ENCODE results near the gene PRRX2.

PRRX2 gene

GRCh38 chr9:129732946-129733631, 67.6 kb downstream of the PRRX2 start:
- H2BK120ac ChIP-seq (ENCODE audit: low read depth, low read length) = no peak overlapping the region
- no peak overlapping the region for H2AK5ac ChIP-seq (ENCODE audit: low read length)
- no peak overlapping the region for H2BK15ac ChIP-seq (replicated peaks; ENCODE audit: low read depth)
- no peaks in the 10 kb centered on the region for H3K4me1 ChIP-seq (ENCODE audit: control insufficient read depth, low read depth, low read length)
- no peak overlapping the region for H3K4me2 ChIP-seq (ENCODE audit: low read length)
- no peak overlapping the region for H3K23ac ChIP-seq (ENCODE audit: low read length)
- H4K8ac ChIP-seq (ENCODE audit: low read depth, low read length) = no peak overlapping the region
- H2BK5ac ChIP-seq (ENCODE audit: low read length) = no peak overlapping the region
- no CpG with 5 or more reads among the region's 23 CpGs for WGBS (ENCODE audit: extremely low coverage, insufficient coverage, low lambda C conversion rate)
- H3K36me3 ChIP-seq (ENCODE audit: control insufficient read depth, insufficient read depth, low read length) = no peaks in the 10 kb centered on the region
- H3K27ac ChIP-seq (ENCODE audit: low read depth, low read length) = no peak overlapping the region
- no peak for DNase-seq
- no peak overlapping the region for H3K18ac ChIP-seq (ENCODE audit: low read length)
- no peak overlapping the region for H3K9ac ChIP-seq (ENCODE audit: low read length)
- no peaks in the 10 kb centered on the region for H3K79me2 ChIP-seq (ENCODE audit: control insufficient read depth, insufficient read depth, low read length)
- H3K56ac ChIP-seq (ENCODE audit: low read length) = no peak overlapping the region
- H4K5ac ChIP-seq (ENCODE audit: low read length) = no peak overlapping the region
- no peaks in the 10 kb centered on the region for H3K79me1 ChIP-seq (ENCODE audit: low read length)
- no peak overlapping the region for H3K4me3 ChIP-seq (ENCODE audit: low read length)
- H3K4ac ChIP-seq (ENCODE audit: low read depth, low read length) = no peak overlapping the region
- no peaks in the 10 kb centered on the region for H3K27me3 ChIP-seq (ENCODE audit: insufficient read depth, low read length, poor library complexity)

- Histone ChIP-seq H2AK5ac (ENCODE audit: low read length) (no peak overlapping the region), H3K4me2 (ENCODE audit: low read length) (no peak overlapping the region), H3K4ac (ENCODE audit: low read depth, low read length) (no peak overlapping the region), H3K79me2 (ENCODE audit: control insufficient read depth, insufficient read depth, low read length) (no peaks in the 10 kb centered on the region), H3K27me3 (ENCODE audit: insufficient read depth, low read length, poor library complexity) (no peaks in the 10 kb centered on the region), H3K56ac (ENCODE audit: low read length) (no peak overlapping the region), H2BK15ac (replicated peaks; ENCODE audit: low read depth) (no peak overlapping the region), H3K36me3 (ENCODE audit: control insufficient read depth, insufficient read depth, low read length) (no peaks in the 10 kb centered on the region), H2BK5ac (ENCODE audit: low read length) (no peak overlapping the region), H3K79me1 (ENCODE audit: low read length) (no peaks in the 10 kb centered on the region), H3K9ac (ENCODE audit: low read length) (no peak overlapping the region), H3K4me3 (ENCODE audit: low read length) (no peak overlapping the region), H4K8ac (ENCODE audit: low read depth, low read length) (no peak overlapping the region), H3K27ac (ENCODE audit: low read depth, low read length) (no peak overlapping the region), H3K4me1 (ENCODE audit: control insufficient read depth, low read depth, low read length) (no peaks in the 10 kb centered on the region), H3K23ac (ENCODE audit: low read length) (no peak overlapping the region), H3K18ac (ENCODE audit: low read length) (no peak overlapping the region), H4K5ac (ENCODE audit: low read length) (no peak overlapping the region), H2BK120ac (ENCODE audit: low read depth, low read length) (no peak overlapping the region)
- no CpG with 5 or more reads among the region's 2 CpGs for WGBS (ENCODE audit: extremely low coverage, insufficient coverage, low lambda C conversion rate)
- DNase-seq = no peak
Observed at GRCh38 chr9:129733632-129733953, 68.1 kb downstream of the PRRX2 start.

DNA sequence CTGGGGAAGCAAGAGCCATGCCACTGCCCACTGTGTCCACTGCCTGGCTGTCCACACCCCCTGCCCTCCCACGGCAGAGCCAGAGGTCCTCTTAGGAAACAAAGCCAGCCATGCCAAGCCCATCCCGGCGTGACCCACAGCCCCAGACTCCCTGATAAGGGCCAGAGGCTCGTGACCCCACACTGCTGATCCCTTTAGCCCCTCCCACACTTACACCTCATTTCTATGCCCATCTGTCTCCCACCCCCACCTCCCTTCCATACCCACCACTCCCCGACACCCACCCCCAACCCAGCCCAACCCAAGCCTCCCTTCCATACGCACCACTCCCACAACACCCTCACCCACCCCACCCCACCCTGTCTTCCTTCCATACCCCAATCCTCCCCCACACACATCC, 70.1 kb downstream of the PRRX2 start:
- H3K4me1 ChIP-seq (ENCODE audit: control insufficient read depth, low read depth, low read length) = no peaks in the 10 kb centered on the region
- H3K79me2 ChIP-seq (ENCODE audit: control insufficient read depth, insufficient read depth, low read length) = no peaks in the 10 kb centered on the region
- no peak overlapping the region for H3K23ac ChIP-seq (ENCODE audit: low read length)
- H3K56ac ChIP-seq (ENCODE audit: low read length) = peak overlapping the region; percentile 3
- no peak overlapping the region for H3K18ac ChIP-seq (ENCODE audit: low read length)
- no peak overlapping the region for H3K4me2 ChIP-seq (ENCODE audit: low read length)
- no peak overlapping the region for H2BK120ac ChIP-seq (ENCODE audit: low read depth, low read length)
- no peak overlapping the region for H4K8ac ChIP-seq (ENCODE audit: low read depth, low read length)
- H4K5ac ChIP-seq (ENCODE audit: low read length) = no peak overlapping the region
- DNase-seq = no peak
- no peak overlapping the region for H3K4me3 ChIP-seq (ENCODE audit: low read length)
- no peak overlapping the region for H3K4ac ChIP-seq (ENCODE audit: low read depth, low read length)
- WGBS (ENCODE audit: extremely low coverage, insufficient coverage, low lambda C conversion rate) = no CpG with 5 or more reads among the region's 6 CpGs
- no peaks in the 10 kb centered on the region for H3K79me1 ChIP-seq (ENCODE audit: low read length)
- no peak overlapping the region for H2AK5ac ChIP-seq (ENCODE audit: low read length)
- H3K27ac ChIP-seq (ENCODE audit: low read depth, low read length) = no peak overlapping the region
- no peaks in the 10 kb centered on the region for H3K27me3 ChIP-seq (ENCODE audit: insufficient read depth, low read length, poor library complexity)
- no peak overlapping the region for H2BK5ac ChIP-seq (ENCODE audit: low read length)
- no peak overlapping the region for H3K9ac ChIP-seq (ENCODE audit: low read length)
- no peaks in the 10 kb centered on the region for H3K36me3 ChIP-seq (ENCODE audit: control insufficient read depth, insufficient read depth, low read length)
- no peak overlapping the region for H2BK15ac ChIP-seq (replicated peaks; ENCODE audit: low read depth)

- H3K36me3 ChIP-seq (ENCODE audit: control insufficient read depth, insufficient read depth, low read length) = no peaks in the 10 kb centered on the region
- H3K23ac ChIP-seq (ENCODE audit: low read length) = no peak overlapping the region
- H3K4ac ChIP-seq (ENCODE audit: low read depth, low read length) = no peak overlapping the region
- no peak for DNase-seq
- no peaks in the 10 kb centered on the region for H3K79me2 ChIP-seq (ENCODE audit: control insufficient read depth, insufficient read depth, low read length)
- no peaks in the 10 kb centered on the region for H3K79me1 ChIP-seq (ENCODE audit: low read length)
- H3K4me3 ChIP-seq (ENCODE audit: low read length) = no peak overlapping the region
- no peak overlapping the region for H2BK5ac ChIP-seq (ENCODE audit: low read length)
- H3K4me2 ChIP-seq (ENCODE audit: low read length) = no peak overlapping the region
- no peak overlapping the region for H3K18ac ChIP-seq (ENCODE audit: low read length)
- H2BK120ac ChIP-seq (ENCODE audit: low read depth, low read length) = no peak overlapping the region
- H3K27ac ChIP-seq (ENCODE audit: low read depth, low read length) = no peak overlapping the region
- no peak overlapping the region for H2BK15ac ChIP-seq (replicated peaks; ENCODE audit: low read depth)
- H4K8ac ChIP-seq (ENCODE audit: low read depth, low read length) = no peak overlapping the region
- no CpG with 5 or more reads among the region's 20 CpGs for WGBS (ENCODE audit: extremely low coverage, insufficient coverage, low lambda C conversion rate)
- no peaks in the 10 kb centered on the region for H3K27me3 ChIP-seq (ENCODE audit: insufficient read depth, low read length, poor library complexity)
- no peak overlapping the region for H3K9ac ChIP-seq (ENCODE audit: low read length)
- no peaks in the 10 kb centered on the region for H3K4me1 ChIP-seq (ENCODE audit: control insufficient read depth, low read depth, low read length)
- no peak overlapping the region for H3K56ac ChIP-seq (ENCODE audit: low read length)
- H2AK5ac ChIP-seq (ENCODE audit: low read length) = no peak overlapping the region
- H4K5ac ChIP-seq (ENCODE audit: low read length) = no peak overlapping the region
Observed at GRCh38 chr9:129736334-129736733, 70.9 kb downstream of the PRRX2 start.

DNA sequence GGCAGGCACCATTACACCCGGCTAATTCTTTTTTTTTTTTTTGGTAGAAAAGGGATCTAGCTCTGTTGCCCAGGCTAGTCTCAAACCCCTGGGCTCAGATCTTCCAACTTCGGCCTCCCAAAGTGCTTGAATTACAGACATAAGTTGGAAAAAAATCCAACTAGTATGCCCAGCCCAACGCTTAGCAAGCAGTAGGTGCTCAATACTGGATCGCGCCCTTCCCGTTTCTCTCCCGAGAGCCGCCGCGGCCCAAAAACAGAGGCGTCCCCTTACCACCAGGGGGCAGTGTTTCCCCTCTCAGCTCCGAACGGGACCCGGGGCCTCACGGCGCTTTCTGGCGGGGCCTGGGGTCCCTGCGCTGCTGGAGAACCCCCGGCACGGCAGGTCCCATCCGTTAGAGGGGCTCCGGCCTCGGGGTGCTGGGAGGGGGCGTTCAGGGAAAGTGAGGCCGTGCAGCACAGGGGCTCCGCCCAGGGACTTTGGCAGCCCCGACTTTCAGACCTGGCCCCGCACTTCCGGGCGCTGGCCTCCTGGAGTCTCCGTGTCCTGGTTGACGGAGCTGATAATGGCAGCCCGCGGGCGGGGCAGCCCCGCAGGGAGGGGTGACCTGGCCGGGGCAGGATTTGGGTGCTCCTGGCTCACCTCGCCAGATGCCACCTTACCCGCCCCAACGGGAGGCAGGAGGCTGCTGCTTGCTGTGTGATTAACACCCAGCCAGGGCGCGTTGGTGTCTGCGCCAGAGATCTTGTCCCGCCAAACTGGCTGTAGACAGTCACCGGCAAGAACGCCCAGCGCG, 72.2 kb downstream of the PRRX2 start:
- Histone ChIP-seq H3K27me3 (ENCODE audit: insufficient read depth, low read length, poor library complexity) (no peaks in the 10 kb centered on the region), H3K79me2 (ENCODE audit: control insufficient read depth, insufficient read depth, low read length) (no peaks in the 10 kb centered on the region), H3K4me2 (ENCODE audit: low read length) (peak overlapping the region; percentile 91), H3K27ac (ENCODE audit: low read depth, low read length) (no peak overlapping the region), H3K79me1 (ENCODE audit: low read length) (no peaks in the 10 kb centered on the region), H4K5ac (ENCODE audit: low read length) (no peak overlapping the region), H3K4me3 (ENCODE audit: low read length) (peak overlapping the region; percentile 44), H2BK15ac (replicated peaks; ENCODE audit: low read depth) (no peak overlapping the region), H2BK120ac (ENCODE audit: low read depth, low read length) (no peak overlapping the region), H3K18ac (ENCODE audit: low read length) (peak overlapping the region; percentile 89), H2AK5ac (ENCODE audit: low read length) (no peak overlapping the region), H2BK5ac (ENCODE audit: low read length) (no peak overlapping the region), H3K4me1 (ENCODE audit: control insufficient read depth, low read depth, low read length) (no peaks in the 10 kb centered on the region), H3K23ac (ENCODE audit: low read length) (peak overlapping the region; percentile 24), H3K56ac (ENCODE audit: low read length) (peak overlapping the region; percentile 94), H4K8ac (ENCODE audit: low read depth, low read length) (no peak overlapping the region), H3K4ac (ENCODE audit: low read depth, low read length) (peak overlapping the region; percentile 74), H3K36me3 (ENCODE audit: control insufficient read depth, insufficient read depth, low read length) (no peaks in the 10 kb centered on the region), H3K9ac (ENCODE audit: low read length) (peak overlapping the region; percentile 77)
- peak; percentile 82 for DNase-seq
- no CpG with 5 or more reads among the region's 48 CpGs for WGBS (ENCODE audit: extremely low coverage, insufficient coverage, low lambda C conversion rate)

Measured in mesendoderm (in vitro differentiated cells).